HFF-Myc (cell line): Measurements from ENCODE around the gene CYB5R3.

ENCODE experiments used
- DNase-seq: peaks from one replicate; pipeline ENCODE4 v3.0.0-alpha.2; 2011; ENCODE audit warnings: low read depth; ENCODE audit errors: extremely low read depth
- H3K4me3 ChIP-seq: replicated peaks from 2 replicates; pipeline ENCODE4 v1.5.1; 2011; ENCODE audit warnings: low read depth, mild to moderate bottlenecking, control low read depth, low read length
- CTCF ChIP-seq: IDR thresholded peaks from 2 replicates; pipeline ENCODE4 v1.5.1; 2012; ENCODE audit warnings: mild to moderate bottlenecking, low read depth, low read length, control low read depth; ENCODE audit errors: missing control alignments

CYB5R3 gene

GRCh38 chr22:42661985-42662831 lies 13.0 kb upstream of the CYB5R3 start:
- no peak for DNase-seq

GRCh38 chr22:42656578-42656977 lies 7.4 kb upstream of the CYB5R3 start:
- no peak for TF ChIP-seq CTCF
- no peak overlapping the region for H3K4me3 ChIP-seq
- no peak for DNase-seq

More at GRCh38 chr22:42661985-42662831, 13.0 kb upstream of the CYB5R3 start:
- peak; percentile 87 for TF ChIP-seq CTCF
- peak overlapping the region; percentile 48 for H3K4me3 ChIP-seq

- no peak overlapping the region for H3K4me3 ChIP-seq
- DNase-seq = no peak
- TF ChIP-seq CTCF = no peak
These were observed 6.5 kb upstream of the CYB5R3 start for GRCh38 chr22:42655693-42656092.

- TF ChIP-seq CTCF = no peak
- no peak overlapping the region for H3K4me3 ChIP-seq
- no peak for DNase-seq
These were observed 5.4 kb upstream of the CYB5R3 start for GRCh38 chr22:42654436-42655073.

- no peak overlapping the region for H3K4me3 ChIP-seq
- no peak for TF ChIP-seq CTCF
- DNase-seq = no peak
These were observed 4.8 kb upstream of the CYB5R3 start for GRCh38 chr22:42653999-42654398.

- H3K4me3 ChIP-seq = no peak overlapping the region
- no peak for DNase-seq
- TF ChIP-seq CTCF = no peak
These were observed 1.9 kb upstream of the CYB5R3 start for GRCh38 chr22:42651134-42651533.
